Measurements from ENCODE around the gene ADCY3. TPM values are rescaled to one million over a fixed set of nuclear protein-coding genes. Genes with fewer than 3 reads are reported as not detected.

ADCY3 gene
- total RNA-seq, 3 donors from 2014 or later (not counting 1 experiment from before 2014, with no cell fraction given): 5.4 to 9.2 (median 7.6) TPM

GRCh38 chr2:24872344-24873115 lies 47.5 kb downstream of the ADCY3 start:
- Mint-ChIP-seq H3K4me1 (no peaks in the 10 kb centered on the region), H3K9me3 (no peaks in the 10 kb centered on the region), H3K36me3 (no peaks in the 10 kb centered on the region), H3K27me3 (ENCODE audit: low read depth in 2 of 2) (no peaks in the 10 kb centered on the region), H3K27ac (no peak overlapping the region), H3K4me3 (no peak overlapping the region)
- Histone ChIP-seq H3K27ac (ENCODE audit: low read length) (no peak overlapping the region), H3K27me3 (ENCODE audit: control insufficient read depth, insufficient read depth, low read length) (no peaks in the 10 kb centered on the region), H3K4me1 (ENCODE audit: control insufficient read depth, insufficient read depth, low read length) (no peaks in the 10 kb centered on the region), H3K9me3 (ENCODE audit: control insufficient read depth, insufficient read depth, low read length) (no peaks in the 10 kb centered on the region), H3K4me3 (ENCODE audit: low read length) (no peak overlapping the region), H3K36me3 (ENCODE audit: control insufficient read depth, insufficient read depth, low read length) (peaks cover 2% of the 10 kb centered on the region)
- DNase-seq (no peak), ATAC-seq (no peak)
- TF ChIP-seq, protein P1, sequence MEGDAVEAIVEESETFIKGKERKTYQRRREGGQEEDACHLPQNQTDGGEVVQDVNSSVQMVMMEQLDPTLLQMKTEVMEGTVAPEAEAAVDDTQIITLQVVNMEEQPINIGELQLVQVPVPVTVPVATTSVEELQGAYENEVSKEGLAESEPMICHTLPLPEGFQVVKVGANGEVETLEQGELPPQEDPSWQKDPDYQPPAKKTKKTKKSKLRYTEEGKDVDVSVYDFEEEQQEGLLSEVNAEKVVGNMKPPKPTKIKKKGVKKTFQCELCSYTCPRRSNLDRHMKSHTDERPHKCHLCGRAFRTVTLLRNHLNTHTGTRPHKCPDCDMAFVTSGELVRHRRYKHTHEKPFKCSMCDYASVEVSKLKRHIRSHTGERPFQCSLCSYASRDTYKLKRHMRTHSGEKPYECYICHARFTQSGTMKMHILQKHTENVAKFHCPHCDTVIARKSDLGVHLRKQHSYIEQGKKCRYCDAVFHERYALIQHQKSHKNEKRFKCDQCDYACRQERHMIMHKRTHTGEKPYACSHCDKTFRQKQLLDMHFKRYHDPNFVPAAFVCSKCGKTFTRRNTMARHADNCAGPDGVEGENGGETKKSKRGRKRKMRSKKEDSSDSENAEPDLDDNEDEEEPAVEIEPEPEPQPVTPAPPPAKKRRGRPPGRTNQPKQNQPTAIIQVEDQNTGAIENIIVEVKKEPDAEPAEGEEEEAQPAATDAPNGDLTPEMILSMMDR (IDR thresholded peaks at IDR 0.05): no peak
- intact Hi-C loops (cut with micrococcal nuclease): no loop called here
- 95% methylated on average over 19 of the region's 19 CpGs for WGBS (ENCODE audit: insufficient coverage)

GRCh38 chr2:24871852-24872333 lies 48.1 kb downstream of the ADCY3 start:
- Histone ChIP-seq H3K4me3 (ENCODE audit: low read length) (no peak overlapping the region), H3K4me1 (ENCODE audit: control insufficient read depth, insufficient read depth, low read length) (no peaks in the 10 kb centered on the region), H3K36me3 (ENCODE audit: control insufficient read depth, insufficient read depth, low read length) (peaks cover 2% of the 10 kb centered on the region), H3K9me3 (ENCODE audit: control insufficient read depth, insufficient read depth, low read length) (no peaks in the 10 kb centered on the region), H3K27me3 (ENCODE audit: control insufficient read depth, insufficient read depth, low read length) (no peaks in the 10 kb centered on the region), H3K27ac (ENCODE audit: low read length) (no peak overlapping the region)
- no peaks in the 10 kb centered on the region for H3K27me3 Mint-ChIP-seq (ENCODE audit: low read depth in 2 of 2)
- no peak for ATAC-seq
- 95% methylated on average over 12 of the region's 12 CpGs for WGBS (ENCODE audit: insufficient coverage)
- no peaks in the 10 kb centered on the region for H3K36me3 Mint-ChIP-seq
- H3K27ac Mint-ChIP-seq: no peak overlapping the region
- TF ChIP-seq, protein P1 (IDR thresholded peaks at IDR 0.05): no peak
- no peak overlapping the region for H3K4me3 Mint-ChIP-seq
- no peak for DNase-seq
- intact Hi-C loops (cut with micrococcal nuclease): no loop called here
- H3K9me3 Mint-ChIP-seq: no peaks in the 10 kb centered on the region
- H3K4me1 Mint-ChIP-seq: no peaks in the 10 kb centered on the region

- Mint-ChIP-seq H3K4me1 (no peaks in the 10 kb centered on the region), H3K4me3 (no peak overlapping the region), H3K27me3 (ENCODE audit: low read depth in 2 of 2) (no peaks in the 10 kb centered on the region), H3K36me3 (no peaks in the 10 kb centered on the region), H3K9me3 (no peaks in the 10 kb centered on the region), H3K27ac (no peak overlapping the region)
- intact Hi-C loops (cut with micrococcal nuclease): no loop called here
- WGBS (ENCODE audit: insufficient coverage): 95% methylated on average over 13 of the region's 16 CpGs
- TF ChIP-seq, protein P1 (IDR thresholded peaks at IDR 0.05): no peak
- H3K9me3 ChIP-seq (ENCODE audit: control insufficient read depth, insufficient read depth, low read length): no peaks in the 10 kb centered on the region
- no peak for ATAC-seq
- H3K27me3 ChIP-seq (ENCODE audit: control insufficient read depth, insufficient read depth, low read length): no peaks in the 10 kb centered on the region
- no peak overlapping the region for H3K27ac ChIP-seq (ENCODE audit: low read length)
- H3K36me3 ChIP-seq (ENCODE audit: control insufficient read depth, insufficient read depth, low read length): peaks cover 2% of the 10 kb centered on the region
- no peaks in the 10 kb centered on the region for H3K4me1 ChIP-seq (ENCODE audit: control insufficient read depth, insufficient read depth, low read length)
- no peak for DNase-seq
- H3K4me3 ChIP-seq (ENCODE audit: low read length): no peak overlapping the region
These were observed 48.9 kb downstream of the ADCY3 start for GRCh38 chr2:24870891-24871705.
